ENCODE measurements around the gene TOMM40. TPM values are rescaled to one million over a fixed set of nuclear protein-coding genes. Genes with fewer than 3 reads are reported as not detected.

The TOMM40 gene
- total and polyA plus RNA-seq, 2 of the 13 experiments (the other 11 are each of a cell fraction or from before 2014, with no cell fraction given) = 72.0 to 110 TPM

GRCh38 chr19:44890366-44891015 lies 563 bp upstream of the TOMM40 start (continued):
- TF ChIP-seq TOE1 (CRISPR knock-in tag; IDR thresholded peaks at IDR 0.05) (no peak), ZNF142 (CRISPR knock-in tag; IDR thresholded peaks at IDR 0.05) (no peak), SSRP1 (CRISPR knock-in tag; IDR thresholded peaks at IDR 0.05) (0 out of 2 replicates have a peak, but pooled peaks have one; percentile 8), NONO (IDR thresholded peaks at IDR 0.05) (no peak), NONO (CRISPR knock-in tag; conservative IDR thresholded peaks at IDR 0.05) (peak; percentile 54), SMAD1 (CRISPR knock-in tag; IDR thresholded peaks at IDR 0.05; ENCODE audit: borderline replicate concordance, low read depth) (no peak), MAX (IDR thresholded peaks at IDR 0.05) (peak; percentile 57), FOXP1 (IDR thresholded peaks at IDR 0.05) (peak; percentile 20; the same call in 1 of the 2 replicates), FOXP1 (CRISPR knock-in tag; IDR thresholded peaks at IDR 0.05) (0 out of 2 replicates have a peak, but pooled peaks have one; percentile 19), THAP7 (CRISPR knock-in tag; IDR thresholded peaks at IDR 0.05) (peak; percentile 61), RFX1 (IDR thresholded peaks at IDR 0.05) (no peak; the same call in 1 of the 2 replicates), SOX6 (IDR thresholded peaks at IDR 0.05) (no peak), SOX6 (CRISPR knock-in tag; IDR thresholded peaks at IDR 0.05) (peak; percentile 54), ZNF597 (CRISPR knock-in tag; IDR thresholded peaks at IDR 0.05) (no peak), RFXANK (CRISPR knock-in tag; IDR thresholded peaks at IDR 0.05) (peak; percentile 53; the same call in 1 of the 2 replicates), CCDC6 (CRISPR knock-in tag; IDR thresholded peaks at IDR 0.05) (peak; percentile 63), PRDM10 (CRISPR knock-in tag; IDR thresholded peaks at IDR 0.05; ENCODE audit: low read depth) (peak; percentile 28; the same call in 1 of the 2 replicates), ZNF580 (CRISPR knock-in tag; IDR thresholded peaks at IDR 0.05; ENCODE audit: borderline replicate concordance, low read depth) (peak; percentile 58; the same call in 1 of the 2 replicates), TEAD3 (CRISPR knock-in tag; optimal IDR thresholded peaks at IDR 0.05; ENCODE audit: borderline replicate concordance) (peak; percentile 65)

All from HepG2 (cell line).